GM19372 (cell line): ENCODE measurements around the gene CCDC71L.

ENCODE experiments used
- ATAC-seq: cut with Tn5 transposase; IDR thresholded peaks from one replicate; pipeline ENCODE4 v1.9.1; 2021; ENCODE audit warnings: mild to moderate bottlenecking, low read depth, moderate library complexity; ENCODE audit not compliant: unreplicated experiment

CCDC71L gene

GRCh38 chr7:106659166-106659962 is 1.6 kb downstream of the CCDC71L start:
- ATAC-seq, result no peak

GRCh38 chr7:106658316-106659165 is 2.4 kb downstream of the CCDC71L start:
- no peak for ATAC-seq

GRCh38 chr7:106657085-106657991 is 3.6 kb downstream of the CCDC71L start:
- ATAC-seq, result no peak

- ATAC-seq, result no peak
Observed at GRCh38 chr7:106655703-106656498, 5.1 kb downstream of the CCDC71L start.

GRCh38 chr7:106653488-106653887 is 7.5 kb downstream of the CCDC71L start:
- ATAC-seq, result no peak

- ATAC-seq, result no peak
Observed at GRCh38 chr7:106652909-106653308, 8.0 kb downstream of the CCDC71L start.

GRCh38 chr7:106652092-106652491 is 8.9 kb downstream of the CCDC71L start:
- no peak for ATAC-seq

GRCh38 chr7:106646256-106646655 is 14.7 kb downstream of the CCDC71L start:
- no peak for ATAC-seq

GRCh38 chr7:106644999-106645398 is 16.0 kb downstream of the CCDC71L start:
- no peak for ATAC-seq

- ATAC-seq, result no peak
Observed at GRCh38 chr7:106643216-106644000, 17.6 kb downstream of the CCDC71L start.

- no peak for ATAC-seq
Observed at GRCh38 chr7:106641416-106641815, 19.5 kb downstream of the CCDC71L start.

GRCh38 chr7:106640368-106641141 is 20.4 kb downstream of the CCDC71L start:
- no peak for ATAC-seq

- ATAC-seq, result no peak
Observed at GRCh38 chr7:106639476-106640334, 21.3 kb downstream of the CCDC71L start.

GRCh38 chr7:106635411-106635810 is 25.5 kb downstream of the CCDC71L start:
- ATAC-seq, result no peak

- no peak for ATAC-seq
Observed at GRCh38 chr7:106634958-106635357, 26.0 kb downstream of the CCDC71L start.

- no peak for ATAC-seq
Observed at GRCh38 chr7:106630648-106631047, 30.3 kb downstream of the CCDC71L start.

- no peak for ATAC-seq
Observed at GRCh38 chr7:106629516-106629915, 31.4 kb downstream of the CCDC71L start.
